ENCODE measurements around the gene PAK4.

PAK4 gene

DNA sequence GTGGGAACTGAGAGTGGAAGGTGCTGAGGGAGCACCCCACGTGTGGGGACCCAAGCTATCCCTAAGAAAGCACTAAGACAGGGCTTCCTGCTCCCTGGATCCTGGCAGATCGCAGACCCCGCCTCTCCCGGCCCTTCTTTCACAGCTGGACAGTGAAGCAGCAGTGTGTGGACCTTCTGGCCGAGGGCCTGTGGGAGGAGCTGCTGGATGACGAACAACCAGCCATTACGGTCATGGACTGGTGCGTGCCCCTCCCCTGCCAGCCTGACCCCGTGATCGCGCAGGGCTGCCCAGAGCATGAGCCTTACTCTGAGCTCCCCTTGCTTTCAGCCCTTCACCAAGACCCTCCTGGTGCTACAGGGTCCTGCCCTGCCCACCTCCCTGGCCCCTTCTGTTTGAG lies 73.4 kb downstream of the PAK4 start:
- Histone ChIP-seq H3K27ac (ENCODE audit: low read length) (no peak overlapping the region), H3K9me3 (ENCODE audit: control insufficient read depth, low read depth, low read length) (no peaks in the 10 kb centered on the region), H3K4me1 (ENCODE audit: control insufficient read depth, low read depth, low read length) (no peaks in the 10 kb centered on the region), H3K9ac (ENCODE audit: low read length) (no peak overlapping the region), H3K36me3 (ENCODE audit: control insufficient read depth, low read depth, low read length) (no peaks in the 10 kb centered on the region), H3K27me3 (ENCODE audit: control insufficient read depth, insufficient read depth, low read length) (peaks cover 41% of the 10 kb centered on the region), H3K4me3 (ENCODE audit: low read length) (no peak overlapping the region)

DNA sequence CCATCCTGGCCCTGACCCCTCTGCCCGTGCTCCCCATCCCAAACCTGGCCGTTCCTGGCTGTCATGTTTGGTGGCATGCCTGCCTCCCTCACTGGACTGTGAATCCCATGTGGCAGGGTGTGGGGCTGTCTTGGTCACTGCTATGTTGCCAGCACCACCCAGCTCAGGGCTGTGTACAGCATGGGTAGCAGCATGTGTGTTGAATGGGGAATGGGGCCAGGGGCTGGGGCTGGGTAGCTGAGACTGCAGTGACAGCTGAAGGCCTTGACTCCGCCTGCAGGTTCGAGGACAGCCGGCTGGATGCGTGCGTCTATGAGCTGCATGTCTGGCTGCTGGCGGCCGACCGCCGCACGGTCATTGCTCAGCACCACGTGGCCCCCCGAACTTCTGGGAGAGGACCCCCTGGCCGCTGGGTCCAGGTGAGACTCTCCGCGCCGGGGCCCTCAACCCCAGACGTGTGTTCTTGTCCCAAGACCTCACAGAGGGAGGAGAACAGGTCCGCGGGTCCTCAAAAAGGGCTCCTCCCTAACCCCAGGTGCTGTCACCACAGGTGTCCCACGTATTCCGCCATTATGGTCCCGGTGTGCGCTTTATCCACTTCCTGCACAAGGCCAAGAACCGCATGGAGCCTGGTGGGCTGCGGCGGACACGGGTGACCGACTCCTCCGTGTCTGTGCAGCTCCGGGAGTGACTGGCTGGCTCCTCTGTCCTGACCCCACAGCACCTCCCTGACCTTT lies 74.6 kb downstream of the PAK4 start:
- peaks cover 38% of the 10 kb centered on the region for H3K27me3 ChIP-seq (ENCODE audit: control insufficient read depth, insufficient read depth, low read length)
- H3K4me1 ChIP-seq (ENCODE audit: control insufficient read depth, low read depth, low read length) = no peaks in the 10 kb centered on the region
- H3K27ac ChIP-seq (ENCODE audit: low read length) = no peak overlapping the region
- H3K4me3 ChIP-seq (ENCODE audit: low read length) = no peak overlapping the region
- H3K36me3 ChIP-seq (ENCODE audit: control insufficient read depth, low read depth, low read length) = no peaks in the 10 kb centered on the region
- no peak overlapping the region for H3K9ac ChIP-seq (ENCODE audit: low read length)
- no peaks in the 10 kb centered on the region for H3K9me3 ChIP-seq (ENCODE audit: control insufficient read depth, low read depth, low read length)

DNA sequence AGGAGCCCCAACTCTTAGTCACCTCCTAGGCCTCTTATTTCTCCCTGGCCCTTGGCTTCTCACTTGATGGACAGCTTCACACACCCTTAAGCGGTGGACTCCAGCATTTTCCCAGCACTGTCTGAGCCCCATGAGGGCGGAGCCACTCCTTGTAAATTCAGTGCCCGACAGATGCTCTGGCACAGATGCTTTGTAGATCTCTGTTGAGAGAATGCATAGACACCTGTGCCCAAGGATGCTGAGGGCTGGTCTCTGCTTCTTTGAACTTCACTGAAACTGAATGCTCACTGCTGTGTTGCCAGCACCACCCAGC lies 75.2 kb downstream of the PAK4 start:
- Histone ChIP-seq H3K27me3 (ENCODE audit: control insufficient read depth, insufficient read depth, low read length) (peaks cover 33% of the 10 kb centered on the region), H3K9me3 (ENCODE audit: control insufficient read depth, low read depth, low read length) (no peaks in the 10 kb centered on the region), H3K9ac (ENCODE audit: low read length) (no peak overlapping the region), H3K36me3 (ENCODE audit: control insufficient read depth, low read depth, low read length) (no peaks in the 10 kb centered on the region), H3K4me1 (ENCODE audit: control insufficient read depth, low read depth, low read length) (no peaks in the 10 kb centered on the region), H3K4me3 (ENCODE audit: low read length) (no peak overlapping the region), H3K27ac (ENCODE audit: low read length) (no peak overlapping the region)

DNA sequence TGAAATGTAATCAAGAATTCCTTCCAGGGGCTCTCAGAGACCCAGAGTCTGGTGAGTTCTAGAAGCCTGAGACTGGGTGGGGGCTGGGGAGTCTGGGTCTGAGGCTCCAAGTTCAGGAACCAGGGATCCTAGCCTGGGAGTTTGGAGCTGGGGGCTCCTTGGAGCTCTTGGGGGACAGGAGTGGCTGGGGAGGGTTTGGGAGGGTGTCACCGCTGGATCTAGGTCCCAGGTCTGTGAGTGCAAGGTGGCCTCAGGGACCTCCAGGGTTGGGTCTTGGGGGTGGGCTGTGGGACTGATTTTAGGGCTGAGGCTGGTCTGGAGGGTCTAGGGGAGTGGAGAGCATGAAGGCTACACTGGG lies 77.4 kb downstream of the PAK4 start:
- no peak overlapping the region for H3K27ac ChIP-seq (ENCODE audit: low read length)
- peaks cover 11% of the 10 kb centered on the region for H3K27me3 ChIP-seq (ENCODE audit: control insufficient read depth, insufficient read depth, low read length)
- no peaks in the 10 kb centered on the region for H3K9me3 ChIP-seq (ENCODE audit: control insufficient read depth, low read depth, low read length)
- H3K36me3 ChIP-seq (ENCODE audit: control insufficient read depth, low read depth, low read length) = no peaks in the 10 kb centered on the region
- no peaks in the 10 kb centered on the region for H3K4me1 ChIP-seq (ENCODE audit: control insufficient read depth, low read depth, low read length)
- no peak overlapping the region for H3K4me3 ChIP-seq (ENCODE audit: low read length)
- no peak overlapping the region for H3K9ac ChIP-seq (ENCODE audit: low read length)

DNA sequence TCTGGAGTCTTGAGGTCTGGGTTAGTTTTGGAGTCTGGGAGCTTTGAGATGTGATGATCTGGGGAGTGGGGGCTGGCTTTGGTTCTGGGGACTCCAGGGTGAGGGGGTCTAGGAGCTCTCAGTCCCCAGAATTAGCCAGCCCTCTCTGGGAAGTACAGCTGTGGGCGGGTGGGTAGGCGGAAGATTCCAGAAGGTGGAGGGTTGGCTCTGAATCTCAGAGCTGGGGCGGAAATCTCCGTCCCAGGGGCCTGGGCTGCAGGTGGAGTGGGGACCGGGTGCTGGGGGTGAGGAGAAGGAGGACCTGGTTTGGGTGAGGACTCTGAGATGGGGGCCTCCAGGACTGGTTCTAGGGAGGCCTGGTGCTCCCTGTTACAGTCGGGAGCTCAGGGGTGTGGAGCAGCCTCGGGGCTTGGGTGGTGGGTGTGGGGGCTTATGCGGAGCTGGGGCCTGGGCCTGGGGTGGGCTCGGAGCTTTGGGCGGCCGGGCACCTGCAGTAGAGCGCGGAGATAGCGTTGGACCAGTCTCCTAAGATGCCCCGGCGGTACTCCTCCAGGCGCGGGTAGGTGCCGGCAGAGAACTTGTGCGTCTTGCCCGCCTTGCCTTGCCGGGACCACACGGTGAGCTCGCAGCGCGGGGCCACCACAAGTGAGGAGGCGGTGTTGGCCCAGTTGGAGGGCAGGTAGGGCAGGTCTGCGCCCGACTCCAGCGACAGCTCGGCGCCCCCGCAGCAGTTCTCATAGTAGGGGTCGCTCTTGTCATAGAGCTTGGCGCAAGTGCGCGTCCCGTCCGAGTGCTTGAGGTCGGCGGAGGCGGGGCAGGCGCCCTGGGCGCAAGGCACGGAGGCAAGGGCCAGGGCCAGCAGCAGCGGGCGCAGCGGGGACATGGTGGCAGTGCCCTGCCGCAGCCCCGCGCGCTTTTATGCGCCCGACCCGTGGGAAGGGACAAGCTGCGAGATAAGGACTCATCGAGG lies 78.1 kb downstream of the PAK4 start, which contains the start of gene SYCN:
Gene SYCN, minus strand, starts transcription at position 892 of the 970 bp plus-strand sequence. Its CDS starts 9 bp downstream, at position 883.
- Histone ChIP-seq H3K4me1 (ENCODE audit: control insufficient read depth, low read depth, low read length) (no peaks in the 10 kb centered on the region), H3K27me3 (ENCODE audit: control insufficient read depth, insufficient read depth, low read length) (peaks cover 5% of the 10 kb centered on the region), H3K27ac (ENCODE audit: low read length) (no peak within 1 kb of the TSS), H3K4me3 (ENCODE audit: low read length) (no peak within 1 kb of the TSS), H3K36me3 (ENCODE audit: control insufficient read depth, low read depth, low read length) (no peaks in the 10 kb centered on the region), H3K9me3 (ENCODE audit: control insufficient read depth, low read depth, low read length) (no peaks in the 10 kb centered on the region), H3K9ac (ENCODE audit: low read length) (no peak within 1 kb of the TSS)

DNA sequence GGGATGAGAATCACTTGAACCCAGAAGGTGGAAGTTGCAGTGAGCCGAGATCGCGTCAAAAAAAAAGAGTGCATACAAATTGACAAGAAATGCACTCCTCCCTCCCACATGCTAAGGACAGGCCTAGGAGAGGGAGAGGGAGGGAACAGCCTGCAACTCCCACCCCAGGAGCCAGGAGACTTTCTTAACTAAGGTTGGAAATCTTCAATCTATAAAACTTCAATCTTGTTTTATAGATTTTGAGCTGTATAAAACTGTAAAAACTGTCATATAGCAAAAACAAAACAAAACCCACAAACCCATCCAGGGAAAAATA lies 79.8 kb downstream of the PAK4 start:
- Histone ChIP-seq H3K36me3 (ENCODE audit: control insufficient read depth, low read depth, low read length) (no peaks in the 10 kb centered on the region), H3K27me3 (ENCODE audit: control insufficient read depth, insufficient read depth, low read length) (no peaks in the 10 kb centered on the region), H3K4me3 (ENCODE audit: low read length) (no peak overlapping the region), H3K4me1 (ENCODE audit: control insufficient read depth, low read depth, low read length) (no peaks in the 10 kb centered on the region), H3K27ac (ENCODE audit: low read length) (no peak overlapping the region), H3K9ac (ENCODE audit: low read length) (no peak overlapping the region), H3K9me3 (ENCODE audit: control insufficient read depth, low read depth, low read length) (no peaks in the 10 kb centered on the region)

DNA sequence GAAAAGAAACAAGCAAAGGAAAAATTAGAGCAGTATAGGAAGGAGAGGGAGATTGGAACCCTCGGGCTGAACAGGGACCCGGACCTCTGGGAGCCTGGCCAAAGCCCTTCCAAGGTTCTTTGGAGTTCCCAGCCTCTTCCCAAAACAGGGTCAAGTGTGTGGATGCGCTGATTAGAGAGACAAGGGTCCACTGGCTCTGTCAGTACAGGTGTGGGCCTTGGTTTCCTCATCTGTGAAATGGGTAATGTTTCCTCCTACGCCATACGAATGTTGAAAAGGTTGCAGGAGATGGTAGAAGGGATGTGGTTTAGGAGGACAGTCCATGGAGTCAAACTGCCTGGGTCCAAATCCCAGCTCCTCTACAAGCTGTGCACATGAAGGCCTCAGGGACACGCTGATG lies 80.5 kb downstream of the PAK4 start:
- H3K36me3 ChIP-seq (ENCODE audit: control insufficient read depth, low read depth, low read length) = no peaks in the 10 kb centered on the region

DNA sequence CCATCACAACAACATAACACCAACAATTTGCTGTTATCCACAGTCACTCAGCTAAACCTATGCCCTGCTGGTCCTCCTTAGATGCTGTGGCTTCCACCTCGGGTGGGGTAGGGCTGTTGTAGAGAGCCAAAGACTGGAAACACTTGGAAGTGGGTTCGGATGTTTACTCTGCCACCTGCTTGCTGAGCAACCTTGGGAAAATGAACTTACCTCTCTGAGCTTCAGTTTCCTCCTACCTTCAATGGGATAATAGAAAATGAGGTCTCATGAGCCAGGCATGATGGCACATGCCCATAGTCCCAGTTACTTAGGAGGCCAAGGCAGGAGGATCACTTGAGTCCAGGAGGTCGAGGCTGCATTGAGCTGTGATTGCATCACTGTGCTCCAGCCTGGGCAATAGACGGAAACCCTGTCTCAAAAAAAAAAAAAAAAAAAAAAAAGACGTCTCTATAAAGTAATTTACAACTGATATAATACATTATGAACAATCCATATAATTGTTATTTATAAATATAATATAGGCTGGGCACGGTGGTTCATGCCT lies 81.8 kb downstream of the PAK4 start:
- no peak overlapping the region for H3K9ac ChIP-seq (ENCODE audit: low read length)
- no peaks in the 10 kb centered on the region for H3K9me3 ChIP-seq (ENCODE audit: control insufficient read depth, low read depth, low read length)
- no peak overlapping the region for H3K4me3 ChIP-seq (ENCODE audit: low read length)
- no peak overlapping the region for H3K27ac ChIP-seq (ENCODE audit: low read length)
- H3K27me3 ChIP-seq (ENCODE audit: control insufficient read depth, insufficient read depth, low read length) = no peaks in the 10 kb centered on the region
- H3K4me1 ChIP-seq (ENCODE audit: control insufficient read depth, low read depth, low read length) = no peaks in the 10 kb centered on the region
- no peaks in the 10 kb centered on the region for H3K36me3 ChIP-seq (ENCODE audit: control insufficient read depth, low read depth, low read length)

More for the DNA sequence above, 80.5 kb downstream of the PAK4 start:
- H3K9ac ChIP-seq (ENCODE audit: low read length) = no peak overlapping the region
- H3K27me3 ChIP-seq (ENCODE audit: control insufficient read depth, insufficient read depth, low read length) = no peaks in the 10 kb centered on the region
- H3K27ac ChIP-seq (ENCODE audit: low read length) = no peak overlapping the region
- no peaks in the 10 kb centered on the region for H3K4me1 ChIP-seq (ENCODE audit: control insufficient read depth, low read depth, low read length)
- no peaks in the 10 kb centered on the region for H3K9me3 ChIP-seq (ENCODE audit: control insufficient read depth, low read depth, low read length)
- H3K4me3 ChIP-seq (ENCODE audit: low read length) = no peak overlapping the region

DNA sequence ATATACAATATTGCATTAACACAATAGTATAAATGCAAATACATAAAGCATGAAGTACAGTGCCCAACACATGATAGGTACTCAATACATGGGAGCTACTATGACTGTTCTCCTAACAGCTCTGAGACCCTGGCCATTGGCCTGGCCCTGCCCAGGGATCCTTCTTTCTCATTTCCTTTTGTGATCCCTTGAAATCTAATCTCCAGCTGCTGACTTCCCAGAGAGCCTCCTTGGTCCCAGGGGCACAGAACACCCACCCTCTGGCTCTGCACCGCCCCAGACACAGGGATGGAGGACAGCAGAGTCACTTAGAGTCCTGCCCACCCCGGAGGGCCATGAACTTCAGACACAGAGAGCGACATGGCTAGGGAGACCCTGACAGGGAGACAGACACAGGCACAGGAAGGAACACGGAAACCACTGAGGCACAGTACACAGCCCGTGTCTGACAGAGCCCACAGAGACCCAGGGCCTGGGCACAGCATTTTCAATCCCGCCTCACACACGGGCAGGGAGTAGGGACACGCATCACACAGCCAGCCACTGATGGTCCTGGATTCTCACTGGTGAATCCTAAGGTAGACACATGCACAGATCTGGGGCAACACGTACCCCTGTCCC lies 82.7 kb downstream of the PAK4 start:
- no peaks in the 10 kb centered on the region for H3K9me3 ChIP-seq (ENCODE audit: control insufficient read depth, low read depth, low read length)
- H3K27ac ChIP-seq (ENCODE audit: low read length) = no peak overlapping the region
- H3K36me3 ChIP-seq (ENCODE audit: control insufficient read depth, low read depth, low read length) = no peaks in the 10 kb centered on the region
- H3K4me3 ChIP-seq (ENCODE audit: low read length) = no peak overlapping the region
- H3K9ac ChIP-seq (ENCODE audit: low read length) = no peak overlapping the region
- no peaks in the 10 kb centered on the region for H3K27me3 ChIP-seq (ENCODE audit: control insufficient read depth, insufficient read depth, low read length)
- H3K4me1 ChIP-seq (ENCODE audit: control insufficient read depth, low read depth, low read length) = no peaks in the 10 kb centered on the region

DNA sequence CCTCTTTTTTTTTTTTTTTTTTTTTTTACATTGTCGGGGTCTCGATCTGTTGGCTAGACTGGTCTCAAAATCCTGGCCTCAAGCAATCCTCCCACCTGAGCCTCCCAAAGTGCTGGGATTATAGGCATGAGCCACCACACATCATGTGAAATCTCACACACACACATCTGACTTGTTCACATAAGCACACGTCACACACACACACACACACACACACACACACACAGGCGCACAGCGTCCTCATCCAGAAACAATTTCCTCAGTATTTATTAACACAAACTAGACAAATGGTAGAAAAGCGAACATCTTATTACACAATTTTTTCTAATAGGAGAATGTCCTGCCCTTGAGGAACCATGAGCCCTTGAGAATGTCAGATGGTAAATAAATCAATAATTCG lies 83.6 kb downstream of the PAK4 start:
- H3K27me3 ChIP-seq (ENCODE audit: control insufficient read depth, insufficient read depth, low read length) = no peaks in the 10 kb centered on the region
- H3K9ac ChIP-seq (ENCODE audit: low read length) = no peak overlapping the region
- H3K4me1 ChIP-seq (ENCODE audit: control insufficient read depth, low read depth, low read length) = no peaks in the 10 kb centered on the region
- H3K4me3 ChIP-seq (ENCODE audit: low read length) = no peak overlapping the region
- H3K36me3 ChIP-seq (ENCODE audit: control insufficient read depth, low read depth, low read length) = no peaks in the 10 kb centered on the region
- H3K27ac ChIP-seq (ENCODE audit: low read length) = no peak overlapping the region
- H3K9me3 ChIP-seq (ENCODE audit: control insufficient read depth, low read depth, low read length) = no peaks in the 10 kb centered on the region

DNA sequence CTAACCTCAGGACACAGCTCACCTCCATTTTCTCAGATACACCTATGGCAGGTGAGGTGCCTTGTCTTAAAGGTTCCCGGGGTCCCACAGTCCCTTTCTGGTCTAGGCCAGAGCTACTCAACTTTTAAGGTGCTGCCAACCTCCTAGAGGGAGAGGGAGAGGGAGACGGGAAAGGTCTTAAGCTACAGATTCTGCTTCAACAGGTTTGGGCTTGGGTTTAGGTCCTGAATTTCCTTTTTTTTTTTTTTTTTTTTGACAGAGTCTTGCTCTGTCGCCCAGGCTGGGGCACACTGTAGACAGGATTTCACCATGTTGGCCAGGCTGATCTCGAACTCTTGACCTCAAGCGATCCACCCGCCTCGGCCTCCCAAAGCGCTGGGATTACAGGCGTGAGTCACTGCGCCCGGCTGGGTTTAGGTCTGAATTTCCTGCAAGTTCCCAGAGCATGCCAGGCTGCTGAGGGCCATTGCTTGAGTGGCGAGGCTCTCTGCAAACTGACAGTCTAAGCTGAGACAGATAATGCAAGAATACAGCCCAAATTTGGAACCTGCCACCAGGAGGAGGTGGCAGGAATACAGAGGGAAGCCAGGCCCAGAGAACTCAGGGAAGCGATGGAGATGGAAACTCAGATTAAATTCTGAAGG lies 86.3 kb downstream of the PAK4 start:
- H3K4me3 ChIP-seq (ENCODE audit: low read length) = no peak overlapping the region
- no peaks in the 10 kb centered on the region for H3K9me3 ChIP-seq (ENCODE audit: control insufficient read depth, low read depth, low read length)
- no peaks in the 10 kb centered on the region for H3K4me1 ChIP-seq (ENCODE audit: control insufficient read depth, low read depth, low read length)
- no peak overlapping the region for H3K27ac ChIP-seq (ENCODE audit: low read length)
- H3K36me3 ChIP-seq (ENCODE audit: control insufficient read depth, low read depth, low read length) = no peaks in the 10 kb centered on the region
- no peaks in the 10 kb centered on the region for H3K27me3 ChIP-seq (ENCODE audit: control insufficient read depth, insufficient read depth, low read length)
- H3K9ac ChIP-seq (ENCODE audit: low read length) = no peak overlapping the region
